HFFc6 (cell line): Measurements from ENCODE around the gene ASCC2. TPM values are rescaled to one million over a fixed set of nuclear protein-coding genes. Genes with fewer than 3 reads are reported as not detected.
"Not testable (repeated sequence)": the region's sequence is repeated elsewhere in the genome, so short reads cannot be mapped to it uniquely, and the experiment has no call there.

Experiments used
- DNase-seq: peaks from one replicate; pipeline ENCODE4 v3.0.0-alpha.2; 2018
- H3K27ac Mint-ChIP-seq: 2 replicates; pipeline ENCODE4 v1.8.0; 2020; ENCODE audit warnings: mild to moderate bottlenecking, mixed read lengths
- H3K27me3 Mint-ChIP-seq: 2 replicates; pipeline ENCODE4 v1.8.0; 2021; ENCODE audit warnings: mild to moderate bottlenecking, moderate library complexity, mixed read lengths; ENCODE audit not compliant: insufficient read depth
- H3K36me3 Mint-ChIP-seq: 2 replicates; pipeline ENCODE4 v1.8.0; 2021; ENCODE audit warnings: low read depth, mixed read lengths
- H3K4me1 Mint-ChIP-seq: 2 replicates; pipeline ENCODE4 v1.8.0; 2020; ENCODE audit warnings: low read depth, mixed read lengths
- H3K4me3 Mint-ChIP-seq: 2 replicates; pipeline ENCODE4 v1.8.0; 2020; ENCODE audit warnings: mild to moderate bottlenecking, moderate library complexity, mixed read lengths
- H3K9me3 Mint-ChIP-seq: 2 replicates; pipeline ENCODE4 v1.8.0; 2020; ENCODE audit warnings: mild to moderate bottlenecking, mixed read lengths
- CTCF ChIP-seq: fragments of 200-600 bp; sonication (generic); IDR thresholded peaks from 2 replicates; pipeline ENCODE4 v1.5.0; 2021; ENCODE audit warnings: antibody characterized with exemption, mild to moderate bottlenecking
- total RNA-seq, 6 experiments: library from RNA; stranded (reverse); fragmentation: NEBNext Ultra II Directional; extraction: Animal tissue kit (Norgen Biotek cat#: 25700); gene quantifications; 2 replicates in 1 of 6; 3 replicates in 5 of 6; pipeline ENCODE4 v1.2.3, GENCODE V29; 2021

Gene ASCC2
- total RNA-seq, 6 experiments from 2014 or later, result 60.1 to 73.6 (median 66.4) TPM

- Mint-ChIP-seq H3K27me3 (no peaks in the 10 kb centered on the region; the same call in none of the 2 replicates), H3K9me3 (peaks cover 4% of the 10 kb centered on the region), H3K4me1 (peaks cover 27% of the 10 kb centered on the region), H3K27ac (no peak overlapping the region), H3K36me3 (peaks cover 26% of the 10 kb centered on the region), H3K4me3 (no peak overlapping the region)
- TF ChIP-seq CTCF, result no peak
- DNase-seq, result no peak
Observed at GRCh38 chr22:29833392-29833965, 4.6 kb downstream of the ASCC2 start.

- Mint-ChIP-seq H3K36me3 (peaks cover 29% of the 10 kb centered on the region), H3K4me3 (no peak overlapping the region), H3K4me1 (peaks cover 25% of the 10 kb centered on the region), H3K27me3 (no peaks in the 10 kb centered on the region; the same call in none of the 2 replicates), H3K27ac (no peak overlapping the region), H3K9me3 (no peaks in the 10 kb centered on the region)
- DNase-seq, result no peak
- no peak for TF ChIP-seq CTCF
Observed at GRCh38 chr22:29831958-29832357, 6.1 kb downstream of the ASCC2 start.

- H3K4me1 Mint-ChIP-seq, result peaks cover 19% of the 10 kb centered on the region
- no peaks in the 10 kb centered on the region for H3K9me3 Mint-ChIP-seq
- no peak for DNase-seq
- H3K36me3 Mint-ChIP-seq, result peaks cover 29% of the 10 kb centered on the region
- TF ChIP-seq CTCF, result no peak
- H3K4me3 Mint-ChIP-seq, result no peak overlapping the region
- H3K27me3 Mint-ChIP-seq, result no peaks in the 10 kb centered on the region; the same call in 1 of the 2 replicates
- no peak overlapping the region for H3K27ac Mint-ChIP-seq
Observed at GRCh38 chr22:29831186-29831921, 6.7 kb downstream of the ASCC2 start.

GRCh38 chr22:29830585-29830984 is 7.5 kb downstream of the ASCC2 start:
- no peak overlapping the region for H3K4me3 Mint-ChIP-seq
- peaks cover 26% of the 10 kb centered on the region for H3K36me3 Mint-ChIP-seq
- no peak for DNase-seq
- H3K4me1 Mint-ChIP-seq, result peaks cover 12% of the 10 kb centered on the region
- H3K27me3 Mint-ChIP-seq, result no peaks in the 10 kb centered on the region; the same call in 1 of the 2 replicates
- H3K9me3 Mint-ChIP-seq, result no peaks in the 10 kb centered on the region
- no peak for TF ChIP-seq CTCF
- H3K27ac Mint-ChIP-seq, result no peak overlapping the region

- peak overlapping the region; percentile 36 for H3K27ac Mint-ChIP-seq
- not testable (repeated sequence) for H3K9me3 Mint-ChIP-seq, H3K4me3 Mint-ChIP-seq, H3K27me3 Mint-ChIP-seq
- peak; percentile 66 for DNase-seq
- peaks cover 10% of the 10 kb centered on the region for H3K4me1 Mint-ChIP-seq
- H3K36me3 Mint-ChIP-seq, result peaks cover 37% of the 10 kb centered on the region
Observed at GRCh38 chr22:29827726-29828125, 10.3 kb downstream of the ASCC2 start.

- DNase-seq, result no peak
- no peaks in the 10 kb centered on the region; the same call in 1 of the 2 replicates for H3K27me3 Mint-ChIP-seq
- H3K27ac Mint-ChIP-seq, result no peak overlapping the region
Observed at GRCh38 chr22:29827091-29827490, 11.0 kb downstream of the ASCC2 start.

More at GRCh38 chr22:29827091-29827490, 11.0 kb downstream of the ASCC2 start:
- Mint-ChIP-seq H3K36me3 (peaks cover 41% of the 10 kb centered on the region), H3K9me3 (no peaks in the 10 kb centered on the region), H3K4me1 (peaks cover 15% of the 10 kb centered on the region), H3K4me3 (no peak overlapping the region)
- TF ChIP-seq CTCF, result no peak
